Measurements from ENCODE around the gene CASP5.
"Not testable (repeated sequence)": the region's sequence is repeated elsewhere in the genome, so short reads cannot be mapped to it uniquely, and the experiment has no call there.

The CASP5 gene

DNA sequence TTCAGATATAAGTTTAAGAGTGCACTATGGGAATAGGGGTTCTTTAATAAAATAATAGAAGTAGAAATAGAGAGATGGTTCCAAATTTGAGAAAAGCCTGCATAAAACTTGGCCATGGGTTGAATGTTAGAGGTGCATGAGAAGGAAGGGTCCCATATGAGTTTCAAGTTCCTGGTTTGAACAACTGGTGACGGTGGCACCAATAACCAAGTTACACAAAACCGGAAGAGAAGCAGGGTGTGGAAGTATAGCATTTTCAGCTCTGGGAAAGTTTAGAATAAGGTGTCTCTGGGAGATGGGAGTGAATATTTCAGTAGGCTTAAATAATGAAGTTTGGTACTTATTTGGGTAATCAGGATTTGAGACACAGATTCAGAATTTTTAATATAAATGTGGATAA lies 9.5 kb upstream of the CASP5 start:
- no peak for FAIRE-seq

GRCh38 chr11:105027678-105028077 lies 4.7 kb upstream of the CASP5 start:
- FAIRE-seq = no peak

DNA sequence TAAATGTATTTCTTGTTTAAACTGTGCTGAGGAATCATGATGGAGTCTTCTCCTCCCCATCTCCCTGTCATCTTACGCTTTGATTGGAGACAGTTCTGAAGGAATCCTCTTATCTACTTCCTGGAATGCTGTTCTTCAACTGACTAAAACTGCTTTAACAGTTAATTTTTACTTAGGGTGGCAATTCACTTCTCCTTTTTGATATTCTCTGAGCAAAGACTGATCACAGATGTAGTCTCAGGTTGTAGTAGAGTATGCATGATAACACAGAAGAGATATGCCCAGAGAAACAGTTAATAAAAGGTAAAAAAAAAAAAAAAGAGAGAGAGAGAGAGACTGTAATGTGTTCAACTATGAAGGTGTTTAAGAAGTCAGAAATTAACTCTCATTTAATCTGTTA lies 1.4 kb upstream of the CASP5 start:
- FAIRE-seq = no peak

- FAIRE-seq = no peak
Measured at GRCh38 chr11:105022527-105022926, 441 bp downstream of the CASP5 start.

DNA sequence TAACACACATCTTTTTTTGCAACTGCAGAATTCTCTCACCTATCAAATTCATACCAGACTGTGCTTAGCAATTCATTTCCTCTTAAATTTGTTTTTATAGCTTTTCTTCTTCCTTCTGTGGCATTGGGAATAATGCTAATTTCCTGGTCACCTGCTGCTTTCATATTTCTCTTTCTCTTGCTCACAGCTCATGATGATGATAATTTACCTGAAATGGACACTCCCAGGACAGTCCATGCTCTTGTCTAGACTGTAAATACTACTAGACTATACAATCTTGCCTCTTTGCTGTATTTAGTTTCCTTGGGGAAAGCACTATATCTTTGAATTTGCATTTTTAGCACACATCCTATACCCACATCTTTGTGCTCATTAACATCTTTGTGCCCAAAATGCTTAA lies 15.5 kb downstream of the CASP5 start:
- no peak for FAIRE-seq

DNA sequence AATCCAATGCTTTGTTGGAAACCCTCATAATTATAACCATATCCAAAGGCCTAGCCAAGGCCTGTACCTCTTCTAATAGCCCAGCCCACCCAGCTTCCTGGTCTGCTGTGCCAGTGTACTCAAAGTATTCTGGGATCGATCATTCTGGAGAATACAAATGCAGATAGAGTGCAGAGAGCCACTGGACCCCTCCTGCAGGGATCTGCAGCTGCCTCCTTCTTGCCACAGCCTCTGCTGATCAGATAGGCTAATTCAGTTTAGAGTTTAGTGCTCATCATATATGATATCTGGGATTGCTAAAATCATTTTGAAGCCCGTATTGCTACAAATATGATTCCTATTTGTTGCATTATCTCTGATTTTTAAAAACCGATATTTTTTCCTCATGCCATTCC lies 17.5 kb downstream of the CASP5 start:
- FAIRE-seq = no peak

- FAIRE-seq = no peak
Measured at GRCh38 chr11:105004021-105004420, 18.9 kb downstream of the CASP5 start.

DNA sequence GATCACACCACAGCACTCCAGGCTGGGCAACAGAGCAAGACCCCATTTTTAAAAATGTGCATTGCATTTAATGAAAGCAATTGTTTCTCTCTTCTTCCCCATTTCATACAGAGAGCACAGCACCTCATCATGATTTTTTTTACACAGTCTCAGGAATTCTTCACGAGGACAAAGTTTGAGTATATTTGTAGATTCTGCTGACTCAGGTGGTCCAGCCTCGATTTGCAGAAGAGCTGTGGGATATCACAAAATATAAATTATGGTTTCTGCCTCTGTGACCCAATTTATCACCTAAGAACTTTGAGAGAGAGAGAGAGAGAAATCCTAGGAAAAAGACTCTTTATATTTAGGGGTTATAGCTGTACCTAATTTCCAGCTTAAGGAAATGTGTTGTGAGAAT lies 19.8 kb downstream of the CASP5 start:
- no peak for FAIRE-seq

DNA sequence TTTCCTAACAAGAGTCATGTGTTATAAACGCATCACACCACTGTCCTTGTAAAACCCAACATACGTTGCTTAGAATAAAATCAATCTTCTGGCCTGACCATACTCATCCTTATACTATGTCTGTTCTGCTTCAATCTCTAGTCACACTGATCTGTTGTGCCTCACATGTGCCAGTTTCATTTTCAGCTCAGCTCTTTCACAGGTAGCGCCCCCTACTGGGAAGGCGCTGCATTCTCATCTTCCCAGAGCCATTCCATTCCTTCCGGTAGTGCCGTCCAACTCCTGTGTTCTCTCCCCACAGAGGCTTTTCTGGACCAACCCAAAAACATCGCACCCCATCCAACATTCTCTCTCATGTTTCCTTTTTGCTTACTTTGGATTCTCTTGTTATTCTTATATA lies 22.2 kb downstream of the CASP5 start:
- FAIRE-seq = no peak

DNA sequence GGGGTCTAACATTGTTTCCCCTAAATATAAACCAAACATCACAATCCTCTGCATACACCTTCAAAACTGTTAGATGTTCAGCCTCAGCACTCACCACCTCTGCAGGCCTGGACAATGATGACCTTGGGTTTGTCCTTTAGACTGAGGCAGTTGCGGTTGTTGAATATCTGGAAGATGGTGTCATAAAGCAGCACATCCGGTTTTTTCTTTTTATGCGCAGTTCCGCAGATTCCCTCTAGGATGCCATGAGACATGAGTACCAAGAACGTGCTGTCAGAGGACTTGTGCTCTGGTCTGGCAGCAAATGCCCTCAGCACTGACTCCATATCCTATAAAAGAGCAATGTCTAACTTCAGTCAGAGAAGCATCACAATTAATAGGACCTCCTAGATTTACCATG lies 22.8 kb downstream of the CASP5 start:
- FAIRE-seq = no peak

GRCh38 chr11:104999721-105000120 lies 23.2 kb downstream of the CASP5 start:
- no peak for FAIRE-seq

DNA sequence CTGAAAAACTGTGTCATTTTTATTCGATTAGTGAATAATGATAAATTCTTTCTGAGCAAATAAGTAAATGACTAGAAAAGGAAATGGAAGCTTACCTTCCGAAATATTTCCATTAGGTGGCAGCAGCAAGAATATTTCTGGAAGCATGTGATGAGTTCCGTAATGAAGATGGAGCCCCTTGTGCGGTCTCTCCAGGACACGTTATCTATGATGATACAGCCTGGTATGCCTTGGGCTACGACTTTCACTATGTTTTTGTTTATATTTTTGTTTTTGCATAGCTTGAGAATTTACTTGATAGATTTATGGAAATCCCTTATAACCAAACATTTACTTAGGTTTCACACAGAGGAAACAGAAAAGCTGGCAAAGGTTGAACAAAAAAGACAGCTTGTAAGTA lies 25.7 kb downstream of the CASP5 start:
- FAIRE-seq = no peak

GRCh38 chr11:104995001-104995408 lies 28.0 kb downstream of the CASP5 start:
- no peak for FAIRE-seq

DNA sequence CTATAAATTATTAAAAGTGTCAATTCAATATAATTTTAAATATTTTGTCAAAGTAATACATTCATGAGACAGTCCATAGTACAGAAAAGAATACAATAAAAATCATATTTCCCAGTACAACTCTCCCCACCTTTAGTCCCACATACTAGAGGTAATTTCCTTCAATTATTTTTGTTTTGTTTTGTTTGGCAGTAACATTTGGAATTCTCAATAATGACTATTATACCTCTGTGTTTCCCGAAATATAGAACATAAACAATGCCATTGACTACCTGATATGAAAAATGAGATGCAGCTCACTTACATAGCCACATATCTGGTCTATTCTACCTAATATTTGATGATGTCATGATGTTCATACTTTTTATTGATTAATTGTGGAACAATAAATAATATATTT lies 30.2 kb downstream of the CASP5 start:
- FAIRE-seq = no peak

DNA sequence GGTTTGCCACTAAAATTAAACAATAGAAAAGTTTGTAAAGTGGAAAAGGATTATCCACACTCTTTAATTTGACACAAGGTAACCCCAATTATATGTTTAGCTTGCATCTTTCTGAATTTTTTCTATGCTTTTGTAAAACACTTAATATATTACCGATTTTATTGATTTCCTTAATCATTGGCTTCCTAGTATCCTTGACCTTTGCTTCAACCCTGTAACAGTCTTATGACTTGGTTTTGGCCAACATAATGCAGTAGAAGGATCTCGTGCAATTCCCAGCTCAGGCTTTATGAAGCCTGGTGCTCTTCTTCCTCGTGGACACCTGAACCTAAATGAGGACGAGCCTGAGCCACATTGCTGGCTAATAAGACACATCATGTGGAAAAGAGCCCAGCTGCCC lies 31.0 kb downstream of the CASP5 start:
- no peak for FAIRE-seq

GRCh38 chr11:104984808-104985207 lies 38.2 kb downstream of the CASP5 start:
- FAIRE-seq = no peak

- no peak for FAIRE-seq
Measured at GRCh38 chr11:104979839-104980238, 43.1 kb downstream of the CASP5 start.

- no peak for FAIRE-seq
Measured at GRCh38 chr11:104973616-104974015, 49.4 kb downstream of the CASP5 start.

DNA sequence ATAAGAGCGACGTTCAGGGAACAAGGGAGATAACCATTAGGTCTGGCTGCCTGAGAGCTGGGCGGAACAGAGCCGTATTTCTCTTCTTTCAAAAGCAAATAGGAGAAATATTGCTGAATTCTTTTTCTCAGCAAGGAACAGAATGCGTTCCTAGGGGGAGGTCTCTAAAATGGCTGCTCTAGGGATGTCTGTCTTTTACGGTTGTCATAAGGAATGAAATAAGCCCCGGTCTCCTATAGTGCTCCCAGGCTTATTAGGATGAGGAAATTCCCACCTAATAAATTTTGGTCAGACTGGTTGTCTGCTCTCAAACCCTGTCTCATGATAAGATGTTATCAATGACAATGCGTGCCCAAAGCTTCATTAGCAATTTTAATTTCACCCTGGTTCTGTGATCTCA lies 50.0 kb downstream of the CASP5 start:
- FAIRE-seq = not testable (repeated sequence)

DNA sequence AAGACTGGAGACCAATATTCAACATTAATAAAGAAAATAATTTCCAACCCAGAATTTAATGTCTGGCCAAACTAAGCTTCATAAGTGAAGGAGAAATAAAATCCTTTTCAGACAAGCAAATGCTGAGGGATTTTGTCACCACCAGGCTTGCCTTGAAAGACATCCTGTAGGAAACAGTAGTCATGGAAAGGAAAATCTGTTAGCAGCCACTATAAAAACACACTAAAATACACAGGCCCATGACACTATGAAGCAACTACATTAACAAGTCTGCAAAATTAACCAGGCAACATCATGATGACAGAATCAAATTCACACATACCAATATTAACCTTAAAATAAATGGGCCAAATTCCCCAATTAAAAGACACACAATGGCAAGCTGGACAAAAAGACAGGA lies 52.2 kb downstream of the CASP5 start:
- FAIRE-seq = no peak

GRCh38 chr11:104968856-104969776 lies 53.9 kb downstream of the CASP5 start:
- no peak for FAIRE-seq

- FAIRE-seq = no peak
Measured at GRCh38 chr11:104968355-104968855, 54.6 kb downstream of the CASP5 start, which contains the start of gene CASP4. Gene CASP4 (minus strand): TSS chr11:104968574. CDS start chr11:104968525, 49 bp downstream.

GRCh38 chr11:104967534-104968354 lies 55.2 kb downstream of the CASP5 start:
- no peak for FAIRE-seq

DNA sequence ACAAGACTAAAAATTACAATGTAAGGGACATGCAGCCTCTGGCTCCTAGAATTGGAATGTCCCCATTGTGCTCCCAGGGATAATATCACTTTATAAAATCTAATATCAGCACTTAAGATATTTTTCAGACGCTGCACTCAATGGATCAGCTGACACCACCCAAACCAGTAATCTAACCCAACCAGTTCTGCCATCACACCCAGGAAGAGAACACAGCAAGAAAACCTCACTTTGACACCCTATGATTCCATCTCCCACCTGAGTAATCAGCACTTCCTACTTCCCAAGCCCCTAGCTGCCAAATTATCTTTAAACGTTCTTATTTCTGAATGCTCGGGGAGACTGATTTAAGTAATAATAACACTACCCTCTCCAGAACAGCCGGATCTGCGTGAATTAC lies 57.2 kb downstream of the CASP5 start:
- no peak for FAIRE-seq
